NOMO-1 treated with dmso at 0.1 percent for 144 hours (cell line): ENCODE results near the gene LDLRAD3.

ENCODE experiments used
- DNase-seq: peaks from one replicate; lab custom pipeline; 2025; ENCODE audit not compliant: unreplicated experiment; lab: John Stamatoyannopoulos, UW

Gene LDLRAD3

DNA sequence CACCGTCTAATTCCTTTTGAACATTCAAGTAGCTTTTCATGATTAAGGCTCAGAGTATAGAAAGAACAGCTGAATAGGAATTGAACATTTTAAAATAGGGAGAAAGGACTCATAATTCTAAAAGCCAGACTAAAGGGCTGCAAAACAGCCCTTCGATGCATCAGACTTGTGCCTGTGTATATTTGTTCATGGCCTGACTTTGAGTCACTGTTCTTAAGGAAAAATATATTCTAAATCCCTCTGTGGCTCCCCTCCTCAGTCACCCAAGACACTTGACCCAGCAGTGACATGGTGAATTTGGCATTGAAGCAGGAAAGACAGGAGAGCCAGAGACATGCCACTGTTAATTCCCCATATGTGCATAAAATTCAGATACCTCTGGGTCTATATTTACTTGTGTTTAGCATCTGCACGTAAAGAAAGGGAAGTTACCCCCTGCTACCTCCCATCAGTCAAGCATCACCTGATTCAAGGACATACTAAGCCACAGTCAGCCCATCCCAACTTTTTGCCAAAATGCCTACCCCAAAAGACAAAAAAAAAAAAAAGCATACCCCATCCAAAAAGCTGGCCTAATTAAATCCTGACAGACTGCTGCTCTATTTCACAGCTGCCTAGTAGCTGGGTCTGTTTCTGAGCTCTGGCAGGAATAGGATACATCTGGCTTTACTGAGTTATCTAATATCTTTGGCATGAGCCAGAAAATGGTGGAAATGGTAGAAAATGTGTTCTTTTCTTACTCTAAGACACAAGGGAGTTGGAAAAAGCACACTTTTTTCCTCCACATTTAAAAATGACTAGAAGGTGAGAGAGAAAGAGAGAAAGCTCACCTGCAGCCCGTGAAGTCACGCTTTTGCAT is 251.9 kb downstream of the LDLRAD3 start:
- no peak for DNase-seq

DNA sequence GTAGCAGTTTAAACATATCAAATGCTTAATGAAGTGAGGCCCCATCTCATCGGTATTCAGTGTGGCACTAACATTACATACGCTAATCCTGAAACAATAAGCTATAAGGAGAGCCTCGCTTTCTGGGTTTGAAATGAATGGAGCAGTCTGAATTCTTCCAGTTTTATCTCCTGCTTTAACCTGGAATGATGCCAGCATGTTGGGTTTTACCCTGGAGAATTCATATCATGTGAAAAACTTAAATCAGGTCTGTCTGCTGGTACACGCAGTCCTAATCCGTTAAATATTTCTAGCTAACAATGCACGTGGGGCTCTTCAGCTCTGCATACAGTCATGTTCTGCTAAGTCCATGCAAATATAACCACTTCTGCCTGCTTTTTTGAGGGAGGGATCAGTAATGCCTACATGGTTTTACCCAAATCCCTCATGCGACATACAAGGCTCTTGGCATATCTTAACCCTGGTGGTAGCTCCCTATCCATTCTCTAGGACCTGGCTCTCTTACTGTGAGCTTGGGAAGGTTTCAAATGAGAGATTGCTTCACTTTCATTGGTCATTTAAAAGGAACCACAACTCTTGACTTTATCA is 252.6 kb downstream of the LDLRAD3 start:
- DNase-seq = no peak

- DNase-seq = no peak
These were observed 257.5 kb downstream of the LDLRAD3 start for GRCh38 chr11:36201411-36201810.

DNA sequence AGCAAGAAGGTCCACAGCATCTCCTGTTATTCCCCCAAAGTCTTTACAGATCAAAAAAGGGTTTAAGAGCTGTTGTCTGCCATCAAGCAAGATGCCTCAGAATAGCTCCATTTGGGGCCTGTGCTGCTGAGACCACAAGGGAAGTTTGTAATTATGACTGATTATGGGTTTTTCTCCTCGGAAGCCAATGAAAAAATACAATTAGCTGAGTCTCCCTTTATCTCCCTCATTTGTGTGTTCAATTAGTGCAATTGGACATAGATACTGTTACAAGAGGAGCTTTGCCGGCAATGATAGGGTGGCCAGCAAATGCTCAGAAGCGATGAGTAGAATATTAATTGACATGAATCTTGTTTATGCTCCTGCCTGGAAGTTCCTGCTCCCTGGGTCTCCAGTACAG is 261.7 kb downstream of the LDLRAD3 start:
- DNase-seq = no peak

- DNase-seq = no peak
These were observed 266.7 kb downstream of the LDLRAD3 start for GRCh38 chr11:36210529-36210928.

- DNase-seq = no peak
These were observed 268.0 kb downstream of the LDLRAD3 start for GRCh38 chr11:36211761-36212430.

- no peak for DNase-seq
These were observed 268.9 kb downstream of the LDLRAD3 start for GRCh38 chr11:36212564-36213392.

DNA sequence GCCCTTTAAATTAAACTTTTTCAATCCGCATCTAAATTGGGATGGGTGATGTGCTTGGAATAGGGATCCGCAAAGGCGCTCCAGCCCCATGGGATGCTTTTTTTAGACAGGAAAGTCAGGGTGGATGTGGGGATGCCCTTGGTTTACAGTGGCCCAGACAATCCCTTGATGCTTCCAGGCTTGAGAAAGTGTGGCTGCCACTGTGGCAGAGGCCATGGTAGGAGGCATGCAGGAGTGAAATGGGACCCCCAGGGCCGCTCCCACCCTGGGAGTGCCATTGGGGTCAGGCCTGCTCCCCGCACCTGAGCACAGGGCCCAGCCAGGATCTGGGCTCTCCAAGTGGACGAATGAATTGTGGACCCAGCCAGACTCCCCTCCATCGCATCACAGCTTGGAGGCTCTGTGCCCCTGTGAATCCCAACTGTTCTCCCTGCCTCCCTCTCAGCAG is 269.6 kb downstream of the LDLRAD3 start:
- DNase-seq = no peak

GRCh38 chr11:36214480-36214879 is 270.6 kb downstream of the LDLRAD3 start:
- DNase-seq = no peak

- DNase-seq = no peak
These were observed 271.3 kb downstream of the LDLRAD3 start for GRCh38 chr11:36214976-36215692.

GRCh38 chr11:36215693-36216060 is 271.8 kb downstream of the LDLRAD3 start:
- DNase-seq = no peak

GRCh38 chr11:36216061-36216615 is 272.3 kb downstream of the LDLRAD3 start:
- no peak for DNase-seq

- no peak for DNase-seq
These were observed 274.5 kb downstream of the LDLRAD3 start for GRCh38 chr11:36218283-36218921.

GRCh38 chr11:36219996-36220395 is 276.1 kb downstream of the LDLRAD3 start:
- DNase-seq = no peak

DNA sequence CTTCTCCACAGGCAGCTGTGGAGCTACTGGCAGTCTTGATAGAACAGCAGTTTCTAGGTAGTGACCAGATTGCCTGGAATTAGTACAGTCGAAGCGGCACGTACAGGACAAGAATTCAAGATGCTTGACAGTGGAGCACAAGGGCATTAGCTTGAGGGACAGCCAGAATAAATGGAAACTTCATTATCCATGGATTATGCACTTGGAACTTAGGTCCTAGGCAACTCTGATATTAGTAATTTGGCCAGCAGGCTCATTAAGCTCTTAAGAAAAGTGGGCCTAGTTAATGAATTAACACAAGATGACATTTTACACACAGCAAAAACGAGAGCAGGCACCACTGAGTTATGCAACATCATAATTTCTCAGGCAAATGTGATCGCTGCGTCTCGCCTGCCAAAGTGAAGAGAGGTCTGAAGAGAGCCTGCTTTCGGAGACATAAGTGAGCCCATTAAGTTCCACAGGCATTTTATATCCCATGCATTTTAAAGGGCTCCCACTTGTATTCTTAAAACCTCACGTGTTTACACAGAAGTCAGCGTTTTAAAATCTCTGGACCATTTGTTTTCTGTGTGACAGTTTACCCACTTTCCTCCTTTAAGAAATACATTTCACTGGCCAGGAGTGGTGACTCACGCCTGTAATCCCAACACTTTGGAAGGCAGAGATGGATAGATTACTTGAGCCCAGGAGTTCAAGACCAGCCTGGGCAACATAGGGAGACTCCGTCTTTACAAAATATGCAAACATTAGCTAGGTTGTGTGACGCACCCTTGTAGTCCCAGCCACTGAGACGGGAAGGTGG is 279.2 kb downstream of the LDLRAD3 start:
- DNase-seq = no peak

DNA sequence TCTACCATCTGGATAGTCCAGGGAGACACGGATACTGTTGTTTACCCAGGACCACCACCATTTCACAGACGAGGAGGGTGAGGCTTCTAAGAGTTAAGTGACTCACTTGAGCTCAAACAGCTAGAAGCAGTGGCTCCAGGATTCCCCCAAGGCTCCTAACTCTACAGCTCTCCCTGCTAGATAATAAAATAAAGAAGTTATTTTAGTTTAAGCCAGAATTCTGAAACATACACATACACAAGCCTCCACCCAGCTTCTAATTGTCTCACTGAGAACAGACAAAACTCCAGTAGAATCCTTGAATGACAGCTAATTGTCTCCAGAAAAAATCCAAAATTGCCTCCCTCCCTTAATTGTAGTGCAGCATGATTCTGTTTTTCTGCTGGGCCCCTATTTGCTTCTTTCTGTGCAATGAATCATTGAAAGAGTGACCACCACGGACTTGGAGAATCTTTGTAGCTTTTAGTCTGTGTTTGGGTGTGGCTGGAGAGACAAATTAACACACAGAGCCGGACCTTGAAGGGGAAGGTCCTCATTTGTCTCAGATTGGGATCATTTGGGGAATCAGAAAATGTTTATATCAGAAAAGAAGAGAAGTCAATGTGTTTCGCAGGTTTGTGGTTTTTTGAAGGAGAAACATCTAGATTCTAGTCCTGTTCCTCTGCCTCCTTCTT is 280.5 kb downstream of the LDLRAD3 start:
- no peak for DNase-seq

- DNase-seq = no peak
These were observed 283.2 kb downstream of the LDLRAD3 start for GRCh38 chr11:36227044-36227443.

DNA sequence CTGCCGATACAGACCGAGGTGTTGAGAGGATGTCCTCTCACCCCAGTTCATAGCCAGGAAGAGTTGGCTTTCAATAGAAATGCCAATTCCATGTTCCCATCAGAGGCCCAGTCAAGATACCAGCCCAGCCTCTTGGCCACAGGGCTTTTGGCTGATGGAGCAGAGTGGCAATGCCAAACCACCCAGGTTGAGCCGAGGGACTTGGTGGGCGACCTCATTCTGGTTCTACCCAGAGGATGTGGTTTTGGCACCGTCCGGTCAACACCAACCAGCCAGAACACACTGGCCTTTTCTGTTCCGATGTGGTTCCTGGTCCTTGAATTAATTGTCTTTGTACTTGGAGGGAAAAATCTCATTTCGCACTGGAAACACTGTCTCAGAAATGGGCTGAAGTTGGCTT is 284.8 kb downstream of the LDLRAD3 start:
- no peak for DNase-seq
